HG03571 (cell line): ENCODE results near the gene TMEM107.
A peak's percentile ranks its signal among the peaks of the same experiment; 100 is the strongest.
"Not testable (repeated sequence)": the region's sequence is repeated elsewhere in the genome, so short reads cannot be mapped to it uniquely, and the experiment has no call there.

ENCODE experiments used
- ATAC-seq: cut with Tn5 transposase; IDR thresholded peaks from one replicate; pipeline ENCODE4 v1.9.1; 2021; ENCODE audit not compliant: unreplicated experiment

Gene TMEM107

GRCh38 chr17:8189711-8190477, 13.7 kb upstream of the TMEM107 start, which contains the start of gene BORCS6:
BORCS6 (minus strand) TSS chr17:8190180; CDS start chr17:8190140, 40 bp downstream.
- ATAC-seq, result peak; percentile 44

GRCh38 chr17:8189041-8189710, 13.0 kb upstream of the TMEM107 start:
- no peak for ATAC-seq

GRCh38 chr17:8188263-8188839, 12.2 kb upstream of the TMEM107 start:
- ATAC-seq, result no peak

- peak; percentile 10 for ATAC-seq
Measured at GRCh38 chr17:8187517-8188262, 11.5 kb upstream of the TMEM107 start.

GRCh38 chr17:8186787-8187516, 10.8 kb upstream of the TMEM107 start:
- ATAC-seq, result peak; percentile 27

GRCh38 chr17:8186446-8186786, 10.2 kb upstream of the TMEM107 start:
- ATAC-seq, result no peak

GRCh38 chr17:8185582-8186445, 9.6 kb upstream of the TMEM107 start:
- peak; percentile 25 for ATAC-seq

GRCh38 chr17:8176998-8177731, 985 bp upstream of the TMEM107 start:
- ATAC-seq, result no peak

GRCh38 chr17:8175795-8176196, 384 bp downstream of the TMEM107 start:
- ATAC-seq, result no peak

GRCh38 chr17:8173871-8174322, 2.3 kb downstream of the TMEM107 start:
- no peak for ATAC-seq

- ATAC-seq, result peak; percentile 71
Measured at GRCh38 chr17:8173056-8173870, 2.9 kb downstream of the TMEM107 start.

- not testable (repeated sequence) for ATAC-seq
Measured at GRCh38 chr17:8170186-8170585, 6.0 kb downstream of the TMEM107 start.

GRCh38 chr17:8167526-8167925, 8.7 kb downstream of the TMEM107 start:
- no peak for ATAC-seq

- no peak for ATAC-seq
Measured at GRCh38 chr17:8166731-8167130, 9.4 kb downstream of the TMEM107 start.

- ATAC-seq, result no peak
Measured at GRCh38 chr17:8164815-8165131, 11.4 kb downstream of the TMEM107 start.

GRCh38 chr17:8163978-8164814, 12.0 kb downstream of the TMEM107 start:
- ATAC-seq, result no peak
